ENCODE measurements around the gene SSX3.
"Not testable (repeated sequence)": the region's sequence is repeated elsewhere in the genome, so short reads cannot be mapped to it uniquely, and the experiment has no call there.

Gene SSX3, protein sequence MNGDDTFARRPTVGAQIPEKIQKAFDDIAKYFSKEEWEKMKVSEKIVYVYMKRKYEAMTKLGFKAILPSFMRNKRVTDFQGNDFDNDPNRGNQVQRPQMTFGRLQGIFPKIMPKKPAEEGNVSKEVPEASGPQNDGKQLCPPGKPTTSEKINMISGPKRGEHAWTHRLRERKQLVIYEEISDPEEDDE

DNA sequence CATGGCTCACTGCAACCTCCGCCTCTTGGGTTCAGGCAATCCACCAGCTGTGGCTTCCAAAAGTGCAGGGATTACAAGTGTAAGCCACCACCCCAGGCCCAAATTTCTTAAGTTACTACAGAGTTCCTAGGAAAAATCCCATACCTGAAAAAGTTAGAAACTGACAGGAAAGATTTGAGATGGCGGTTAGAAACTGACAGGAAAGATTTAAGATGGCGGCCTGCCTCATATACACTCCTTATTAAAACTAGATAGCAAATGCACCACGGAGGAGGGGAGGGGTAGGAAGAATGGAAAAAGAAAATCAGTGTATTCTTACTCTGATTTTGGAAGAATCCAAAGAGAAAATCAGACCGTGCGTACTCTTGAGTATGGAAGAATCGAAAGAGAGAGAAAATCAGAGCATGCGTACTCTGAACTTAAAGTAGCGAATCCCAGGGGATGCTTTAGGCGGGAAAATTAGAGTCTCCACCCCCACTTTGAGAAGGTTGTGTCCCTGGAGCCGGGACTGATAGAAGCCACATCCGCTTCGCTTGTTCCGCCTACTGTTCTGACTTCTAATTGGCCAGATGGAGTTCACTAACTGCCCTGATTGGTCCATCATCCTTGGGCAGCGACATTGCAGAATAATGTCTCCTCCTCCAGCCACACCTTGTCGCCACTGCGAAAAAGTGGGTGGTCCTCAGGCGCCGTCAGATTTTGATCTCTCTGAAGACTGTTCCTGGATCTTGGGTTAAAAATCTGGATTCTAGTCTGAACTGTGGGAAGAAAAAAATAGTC, at the start of gene SSX3:
Gene SSX3, minus strand, starts transcription at position 389 of the 780 bp plus-strand sequence. CDS start 1,454 bp downstream, outside the sequence.
- not testable (repeated sequence) for H3K9ac ChIP-seq (ENCODE audit: low read length); H4K20me1 ChIP-seq (ENCODE audit: low read depth, low read length); H2AFZ ChIP-seq (ENCODE audit: low read depth, low read length, severe bottlenecking); H3K4me3 ChIP-seq (ENCODE audit: insufficient read depth, low read length, poor library complexity, severe bottlenecking); H3K9me2 ChIP-seq (replicated peaks; ENCODE audit: insufficient read depth, low read length); H3K4me2 ChIP-seq (ENCODE audit: low read depth, low read length, poor library complexity, severe bottlenecking); H3K9me3 ChIP-seq (ENCODE audit: insufficient read depth, low read length); H3K27me3 ChIP-seq (ENCODE audit: low read length); H3K79me2 ChIP-seq (ENCODE audit: insufficient read depth, low read length); H3K27ac ChIP-seq (ENCODE audit: low read depth, low read length); H3K36me3 ChIP-seq (ENCODE audit: low read length); H3F3A ChIP-seq (ENCODE audit: insufficient read depth)

- not testable (repeated sequence) for H2AFZ ChIP-seq (ENCODE audit: low read depth, low read length, severe bottlenecking); H3K9me3 ChIP-seq (ENCODE audit: insufficient read depth, low read length); H3K9ac ChIP-seq (ENCODE audit: low read length); H3K27ac ChIP-seq (ENCODE audit: low read depth, low read length); H4K20me1 ChIP-seq (ENCODE audit: low read depth, low read length); H3K36me3 ChIP-seq (ENCODE audit: low read length); H3K4me2 ChIP-seq (ENCODE audit: low read depth, low read length, poor library complexity, severe bottlenecking); H3K27me3 ChIP-seq (ENCODE audit: low read length); H3K79me2 ChIP-seq (ENCODE audit: insufficient read depth, low read length); H3K9me2 ChIP-seq (replicated peaks; ENCODE audit: insufficient read depth, low read length); H3K4me3 ChIP-seq (ENCODE audit: insufficient read depth, low read length, poor library complexity, severe bottlenecking); H3F3A ChIP-seq (ENCODE audit: insufficient read depth)
Observed at GRCh38 chrX:48397825-48398224, 41.3 kb upstream of the SSX3 start.

- not testable (repeated sequence) for H3F3A ChIP-seq (ENCODE audit: insufficient read depth); H3K9ac ChIP-seq (ENCODE audit: low read length); H3K9me3 ChIP-seq (ENCODE audit: insufficient read depth, low read length); H3K79me2 ChIP-seq (ENCODE audit: insufficient read depth, low read length); H3K4me2 ChIP-seq (ENCODE audit: low read depth, low read length, poor library complexity, severe bottlenecking); H2AFZ ChIP-seq (ENCODE audit: low read depth, low read length, severe bottlenecking); H3K27ac ChIP-seq (ENCODE audit: low read depth, low read length); H3K9me2 ChIP-seq (replicated peaks; ENCODE audit: insufficient read depth, low read length); H3K36me3 ChIP-seq (ENCODE audit: low read length); H3K4me3 ChIP-seq (ENCODE audit: insufficient read depth, low read length, poor library complexity, severe bottlenecking); H4K20me1 ChIP-seq (ENCODE audit: low read depth, low read length); H3K27me3 ChIP-seq (ENCODE audit: low read length)
Observed at GRCh38 chrX:48396931-48397330, 40.4 kb upstream of the SSX3 start.

GRCh38 chrX:48383239-48383638, 26.7 kb upstream of the SSX3 start, which contains the start of gene SSX4:
SSX4 (plus strand) TSS chrX:48383539; CDS start chrX:48384054, 515 bp downstream.
- H4K20me1 ChIP-seq (ENCODE audit: low read depth, low read length); H3K36me3 ChIP-seq (ENCODE audit: low read length); H3K27me3 ChIP-seq (ENCODE audit: low read length); H3K9me3 ChIP-seq (ENCODE audit: insufficient read depth, low read length); H3K4me3 ChIP-seq (ENCODE audit: insufficient read depth, low read length, poor library complexity, severe bottlenecking); H3K9me2 ChIP-seq (replicated peaks; ENCODE audit: insufficient read depth, low read length); H3K4me2 ChIP-seq (ENCODE audit: low read depth, low read length, poor library complexity, severe bottlenecking); H3F3A ChIP-seq (ENCODE audit: insufficient read depth); H3K9ac ChIP-seq (ENCODE audit: low read length); H3K79me2 ChIP-seq (ENCODE audit: insufficient read depth, low read length); H3K27ac ChIP-seq (ENCODE audit: low read depth, low read length); H2AFZ ChIP-seq (ENCODE audit: low read depth, low read length, severe bottlenecking): not testable (repeated sequence)

- not testable (repeated sequence) for H2AFZ ChIP-seq (ENCODE audit: low read depth, low read length, severe bottlenecking); H3K79me2 ChIP-seq (ENCODE audit: insufficient read depth, low read length); H3K27me3 ChIP-seq (ENCODE audit: low read length); H3K4me2 ChIP-seq (ENCODE audit: low read depth, low read length, poor library complexity, severe bottlenecking); H3K9me2 ChIP-seq (replicated peaks; ENCODE audit: insufficient read depth, low read length); H4K20me1 ChIP-seq (ENCODE audit: low read depth, low read length); H3K36me3 ChIP-seq (ENCODE audit: low read length); H3K4me3 ChIP-seq (ENCODE audit: insufficient read depth, low read length, poor library complexity, severe bottlenecking); H3K9ac ChIP-seq (ENCODE audit: low read length); H3F3A ChIP-seq (ENCODE audit: insufficient read depth); H3K9me3 ChIP-seq (ENCODE audit: insufficient read depth, low read length); H3K27ac ChIP-seq (ENCODE audit: low read depth, low read length)
Observed at GRCh38 chrX:48370408-48370807, 13.9 kb upstream of the SSX3 start.

DNA sequence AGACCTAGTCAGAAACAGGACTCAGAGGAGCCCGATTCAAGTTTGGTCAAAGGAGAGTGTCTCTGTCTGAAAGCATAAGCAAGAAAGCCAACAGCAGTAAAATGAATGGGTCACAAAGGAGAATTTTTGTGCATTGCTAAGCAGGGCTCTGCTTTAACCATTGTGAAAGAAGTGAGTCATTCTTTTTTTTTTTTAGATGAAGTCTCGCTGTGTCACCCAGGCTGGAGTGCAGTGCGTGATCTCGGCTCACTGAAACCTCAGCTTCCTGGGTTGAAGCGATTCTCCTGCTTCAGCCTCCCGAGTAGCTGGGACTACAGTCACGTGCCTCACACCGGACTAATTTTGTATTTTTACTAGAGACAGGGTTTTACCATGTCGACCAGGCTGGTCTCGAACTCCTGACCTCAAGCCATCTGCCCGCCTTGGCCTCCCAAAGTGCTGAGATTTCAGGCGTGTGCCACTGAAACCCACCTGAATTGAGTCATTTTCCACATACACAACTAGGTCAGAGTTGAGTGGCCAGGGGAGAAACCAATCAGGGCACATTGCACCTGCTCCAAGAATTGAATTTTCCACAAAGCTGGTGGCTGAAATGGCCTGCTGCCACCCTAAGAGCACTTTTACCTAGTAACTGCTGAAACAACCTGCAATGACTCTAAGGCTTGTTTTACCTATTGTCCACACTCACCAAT, 11.4 kb upstream of the SSX3 start:
- H3K9me3 ChIP-seq (ENCODE audit: insufficient read depth, low read length); H3K27me3 ChIP-seq (ENCODE audit: low read length); H3K4me2 ChIP-seq (ENCODE audit: low read depth, low read length, poor library complexity, severe bottlenecking); H3K27ac ChIP-seq (ENCODE audit: low read depth, low read length); H3K79me2 ChIP-seq (ENCODE audit: insufficient read depth, low read length); H3K4me3 ChIP-seq (ENCODE audit: insufficient read depth, low read length, poor library complexity, severe bottlenecking); H2AFZ ChIP-seq (ENCODE audit: low read depth, low read length, severe bottlenecking); H3F3A ChIP-seq (ENCODE audit: insufficient read depth); H4K20me1 ChIP-seq (ENCODE audit: low read depth, low read length); H3K9ac ChIP-seq (ENCODE audit: low read length); H3K36me3 ChIP-seq (ENCODE audit: low read length); H3K9me2 ChIP-seq (replicated peaks; ENCODE audit: insufficient read depth, low read length): not testable (repeated sequence)

DNA sequence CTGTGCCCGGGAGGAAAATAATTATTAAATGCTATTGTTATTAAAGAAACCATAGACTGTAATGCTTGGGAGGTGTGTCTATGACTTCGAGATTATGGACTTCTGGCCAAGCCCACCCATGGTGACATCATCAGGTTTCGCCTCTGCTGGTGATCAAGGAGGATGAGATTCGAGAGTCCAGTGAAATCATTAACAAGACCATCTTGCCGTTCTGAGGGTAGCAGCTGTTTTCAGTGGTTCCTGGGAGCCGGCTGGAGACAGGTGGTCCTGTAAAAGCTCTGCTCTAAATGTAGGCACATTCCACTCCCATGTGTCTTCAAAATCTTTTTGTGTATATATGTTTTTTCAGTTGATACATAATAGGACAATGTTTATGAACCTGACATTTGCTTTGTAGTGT, 2.8 kb upstream of the SSX3 start:
- not testable (repeated sequence) for H2AFZ ChIP-seq (ENCODE audit: low read depth, low read length, severe bottlenecking); H4K20me1 ChIP-seq (ENCODE audit: low read depth, low read length); H3K27me3 ChIP-seq (ENCODE audit: low read length); H3K9me2 ChIP-seq (replicated peaks; ENCODE audit: insufficient read depth, low read length); H3K4me2 ChIP-seq (ENCODE audit: low read depth, low read length, poor library complexity, severe bottlenecking); H3K4me3 ChIP-seq (ENCODE audit: insufficient read depth, low read length, poor library complexity, severe bottlenecking); H3K79me2 ChIP-seq (ENCODE audit: insufficient read depth, low read length); H3K9me3 ChIP-seq (ENCODE audit: insufficient read depth, low read length); H3K27ac ChIP-seq (ENCODE audit: low read depth, low read length); H3K36me3 ChIP-seq (ENCODE audit: low read length); H3K9ac ChIP-seq (ENCODE audit: low read length); H3F3A ChIP-seq (ENCODE audit: insufficient read depth)
